Activated gamma-delta T cell treated with Interleukin-2 at 50 U/mL for 16 hours (primary cell): Measurements from ENCODE around the gene MT1HL1.

ENCODE experiments used
- DNase-seq: peaks from one replicate; pipeline ENCODE4 v3.0.0-alpha.2; 2020

Gene MT1HL1

DNA sequence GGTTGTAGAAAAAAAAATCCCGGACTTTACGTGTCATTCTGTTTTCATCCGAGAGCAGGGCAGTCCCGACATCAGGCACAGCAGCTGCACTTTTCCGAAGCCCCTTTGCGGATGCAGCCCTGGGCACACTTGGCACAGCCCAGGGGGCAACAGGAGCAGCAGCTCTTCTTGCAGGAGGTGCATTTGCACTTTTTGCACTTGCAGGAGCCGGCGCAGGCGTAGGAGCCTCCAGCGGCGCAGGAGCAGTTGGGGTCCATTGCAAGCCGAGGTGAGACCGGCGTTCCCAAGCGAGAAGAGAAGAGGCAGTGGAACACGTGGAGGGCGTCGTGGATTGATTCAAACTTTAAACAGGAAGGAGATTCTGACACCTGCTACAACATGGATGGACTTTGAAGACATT is at the start of gene MT1HL1:
TSS of gene MT1HL1 (minus strand) at position 326 of the 400 bp plus-strand sequence. CDS start at position 257, 69 bp downstream.
- no peak for DNase-seq

DNA sequence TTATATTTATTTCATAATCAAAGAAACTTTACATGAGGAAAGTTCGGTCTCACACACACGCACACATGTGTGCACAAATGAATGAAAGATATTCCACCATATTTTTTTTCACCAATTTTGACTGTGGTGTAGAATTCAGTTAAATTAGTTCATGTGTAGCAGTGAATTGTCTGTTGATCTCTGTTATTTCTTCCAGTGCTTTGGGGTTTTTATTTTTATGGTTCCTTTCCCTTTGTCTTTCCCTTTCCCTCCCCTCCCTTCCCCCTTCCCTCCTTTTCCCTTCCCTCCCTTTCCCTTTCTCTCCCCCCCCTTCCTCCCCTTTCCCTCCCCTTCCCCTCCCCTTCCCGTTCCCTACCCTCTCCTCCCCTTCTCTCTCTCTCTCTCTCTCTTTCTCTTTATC is 46.7 kb upstream of the MT1HL1 start:
- no peak for DNase-seq

DNA sequence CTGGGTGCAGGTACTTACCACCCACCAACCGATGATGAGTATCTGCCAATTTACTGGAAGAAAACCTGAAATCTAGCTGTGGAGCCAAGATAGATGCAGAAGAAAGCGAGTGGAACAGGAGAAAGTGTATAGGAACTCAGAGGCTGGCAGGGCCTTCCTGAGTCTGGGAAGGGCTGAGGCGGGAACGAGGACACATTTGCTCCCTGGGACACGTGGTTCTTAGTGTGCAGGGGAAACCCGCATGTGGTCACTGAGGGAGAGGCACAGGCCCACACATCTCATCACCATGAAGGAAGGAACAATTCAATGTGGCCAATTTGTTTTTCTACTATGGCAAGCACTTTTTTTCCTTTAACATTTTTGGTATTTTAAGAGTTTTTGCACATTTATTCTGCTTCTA is 45.9 kb upstream of the MT1HL1 start:
- DNase-seq: no peak

DNA sequence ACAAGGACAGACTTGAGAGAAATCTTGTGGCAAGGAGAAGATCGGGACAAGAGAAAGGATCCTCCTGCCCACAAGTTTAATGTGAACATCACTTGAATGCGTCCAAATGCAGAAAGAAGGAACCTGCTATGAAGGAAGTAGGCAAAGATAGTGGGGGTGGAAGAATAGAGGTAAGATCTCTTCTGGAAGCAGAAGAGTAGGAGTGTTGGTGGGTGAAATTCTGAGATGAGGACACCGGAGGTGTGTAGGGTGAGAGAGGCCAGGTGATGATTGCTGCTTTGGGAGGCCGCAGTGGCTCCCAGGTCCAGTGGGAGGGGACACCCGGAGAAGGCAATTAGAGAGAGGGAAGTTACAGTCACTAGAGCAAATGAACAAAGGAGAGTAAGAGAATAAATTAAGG is 44.6 kb upstream of the MT1HL1 start:
- no peak for DNase-seq

DNA sequence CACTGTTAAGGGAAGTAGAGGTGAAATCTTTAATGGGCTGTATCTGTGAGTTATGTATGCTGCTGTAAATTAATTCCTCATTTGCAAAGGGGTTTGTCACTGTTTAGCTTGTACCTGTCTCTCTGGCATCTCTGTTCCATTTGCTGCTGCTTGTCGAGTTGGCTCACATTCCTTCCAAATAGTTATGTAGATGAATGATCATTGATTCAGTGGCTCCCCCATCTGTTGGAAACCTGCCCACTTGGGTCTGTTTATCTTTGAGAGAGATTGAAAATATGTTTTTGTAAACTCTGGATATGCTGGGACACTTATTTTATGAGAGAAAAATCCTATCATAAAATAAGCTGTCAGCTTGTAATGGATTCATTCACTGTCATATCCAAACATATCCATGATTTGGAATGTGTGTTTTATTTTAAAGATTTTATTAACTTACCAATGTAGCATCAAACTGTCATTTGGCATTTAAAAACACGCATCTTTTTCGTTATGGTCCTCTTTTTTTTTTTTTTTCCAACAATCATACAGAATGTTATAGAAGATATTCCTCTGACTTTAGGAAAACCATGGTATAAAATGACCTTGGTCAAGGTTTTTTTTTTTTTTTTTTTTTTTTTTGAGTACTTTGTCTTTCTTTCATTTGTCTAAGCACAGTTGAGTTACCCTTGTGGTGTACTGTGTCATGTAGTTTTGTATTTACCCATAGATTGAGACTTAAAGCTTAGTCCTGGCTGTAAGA is 41.2 kb upstream of the MT1HL1 start:
- DNase-seq: no peak

DNA sequence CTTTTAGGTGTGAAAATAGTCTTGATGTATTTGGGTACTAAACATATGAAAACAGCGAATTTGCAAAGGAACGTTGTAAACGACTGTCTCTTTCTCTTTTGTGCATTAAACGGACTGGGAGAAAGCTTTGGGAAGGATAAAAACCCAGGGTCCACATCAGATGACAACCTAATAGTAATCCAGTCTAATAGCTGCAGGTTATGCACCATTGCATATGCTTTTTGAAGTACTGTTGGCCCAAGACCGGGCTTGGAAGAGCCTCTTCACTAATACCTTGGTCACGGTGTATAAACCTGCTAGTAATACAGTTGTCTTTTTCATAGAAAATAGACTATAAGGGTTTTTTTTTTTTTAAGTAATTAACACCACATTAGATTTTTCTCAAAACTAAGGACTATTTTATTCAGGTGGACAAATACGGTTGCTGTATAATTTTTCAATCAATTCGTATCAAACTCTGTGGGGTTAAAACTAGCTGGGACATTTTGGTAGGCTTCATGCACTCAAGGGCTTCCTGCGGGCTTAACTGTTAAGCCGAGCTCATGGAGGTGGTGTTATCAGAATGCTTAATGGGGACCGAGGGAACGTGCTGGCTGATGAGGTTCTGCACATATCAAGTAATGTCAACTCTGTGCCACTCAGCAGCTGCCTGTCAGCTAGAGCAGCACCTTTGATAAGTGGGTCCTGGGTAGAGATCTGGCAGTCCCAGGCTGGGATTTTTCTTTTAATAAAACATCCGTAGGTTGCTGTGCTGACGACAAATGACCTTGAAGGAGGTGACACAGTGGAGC is 39.8 kb upstream of the MT1HL1 start:
- DNase-seq: no peak

DNA sequence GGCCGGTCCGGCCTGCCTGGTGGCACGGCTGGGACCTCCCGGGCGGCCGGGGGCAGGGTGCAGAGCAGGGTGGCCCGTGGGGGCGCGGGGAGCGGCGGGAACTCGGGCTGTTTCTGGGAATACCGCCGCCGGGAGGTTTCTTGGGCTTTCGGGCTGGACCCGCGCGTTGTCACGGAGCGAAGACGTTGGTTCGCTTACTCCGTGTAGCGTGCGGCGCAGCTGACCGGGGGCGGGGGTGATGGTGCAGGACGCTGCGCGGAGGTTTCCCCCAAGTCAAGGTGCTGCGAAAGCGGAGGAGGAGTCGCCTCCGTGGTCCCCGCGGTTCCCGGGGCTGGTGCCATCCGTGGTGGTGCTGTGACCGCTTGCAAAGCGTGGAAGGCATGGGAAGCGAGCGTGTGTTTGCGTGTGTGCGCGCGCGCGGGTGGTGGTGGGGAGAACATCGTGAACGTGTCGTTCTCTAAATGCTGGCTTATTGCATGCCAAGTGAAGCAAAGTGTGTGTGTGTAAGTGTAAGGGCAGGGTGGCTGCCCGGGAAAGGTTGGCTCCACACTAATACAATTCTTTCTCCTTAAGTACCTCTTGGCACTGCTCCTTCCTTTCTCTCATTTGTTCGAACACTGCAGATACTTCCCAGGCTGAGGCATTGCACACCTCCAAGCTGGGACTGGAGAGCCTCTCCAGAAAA is 38.8 kb upstream of the MT1HL1 start:
- no peak for DNase-seq

DNA sequence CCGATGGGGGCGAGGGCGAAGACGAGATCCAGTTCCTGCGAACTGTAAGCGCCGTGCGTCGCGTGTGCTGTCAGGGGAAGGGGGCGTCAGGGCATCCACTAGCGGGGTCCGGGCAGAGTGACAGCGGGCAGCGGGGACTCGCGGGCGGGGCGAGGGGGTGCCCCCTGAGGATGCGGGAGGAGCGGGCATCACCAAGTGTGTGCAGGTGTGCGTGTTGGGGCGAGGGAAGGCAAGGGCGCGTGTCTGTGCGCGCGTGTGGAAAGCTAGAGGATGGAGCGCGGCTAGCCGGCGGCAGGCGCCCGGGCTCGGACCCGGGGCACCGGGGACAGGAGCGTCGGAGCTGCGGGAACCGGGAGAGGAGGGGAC is 38.3 kb upstream of the MT1HL1 start:
- DNase-seq: no peak

DNA sequence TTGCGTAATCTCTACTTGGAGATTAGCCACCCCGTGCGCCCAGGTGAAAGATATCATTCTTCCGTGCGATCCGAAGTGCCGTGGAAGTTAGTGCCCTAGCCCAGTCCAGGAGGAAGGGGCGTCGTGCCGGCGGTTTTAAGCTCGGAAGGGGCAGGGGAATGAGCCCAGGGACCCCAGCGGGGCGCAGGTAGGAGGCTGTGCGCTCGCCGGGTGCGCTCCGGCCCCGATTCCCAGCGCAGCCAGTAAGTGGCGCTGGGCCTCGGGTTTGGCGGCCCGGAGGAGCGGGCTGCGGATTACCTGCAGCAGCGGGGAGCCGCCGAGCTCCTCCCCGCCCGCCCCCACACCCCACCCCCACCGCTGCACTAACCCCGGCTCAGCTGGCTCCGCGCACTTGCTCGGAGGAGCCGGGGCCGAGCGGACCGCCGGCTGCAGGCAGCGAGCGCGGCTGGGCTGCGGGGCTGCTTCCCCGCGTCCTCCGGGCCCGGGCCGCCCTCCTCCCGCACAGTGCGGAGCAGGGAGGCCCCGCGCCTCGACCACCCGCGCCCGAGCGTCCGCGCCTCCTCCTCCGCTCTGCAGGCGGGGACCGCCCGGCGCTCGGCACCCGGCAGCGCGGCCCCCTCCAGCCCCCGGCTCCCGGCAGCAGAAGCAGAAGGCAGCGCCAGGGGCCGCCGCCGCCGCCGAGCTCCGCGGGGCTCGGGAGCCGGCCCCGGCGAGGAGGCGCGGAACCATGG is 37.7 kb upstream of the MT1HL1 start, which contains the start of gene RYR2:
TSS of gene RYR2 (plus strand) at position 390 of the 731 bp plus-strand sequence. CDS start at position 728, 338 bp downstream.
- DNase-seq: no peak

DNA sequence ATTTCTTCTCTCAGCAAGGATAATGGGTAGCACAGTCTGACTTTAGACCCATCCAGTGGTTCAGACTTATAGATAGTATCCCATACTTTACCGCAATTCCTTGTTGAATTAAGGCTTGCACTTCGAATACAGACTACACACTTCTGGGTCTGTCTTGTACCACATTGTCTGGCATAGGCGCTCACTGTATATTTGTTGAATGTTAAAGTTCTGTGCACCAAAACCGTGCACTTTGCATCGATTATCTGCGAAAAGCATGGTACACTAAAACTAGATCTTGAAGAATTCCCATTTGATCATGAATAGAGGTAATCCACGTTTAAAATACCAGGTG is 37.2 kb upstream of the MT1HL1 start:
- DNase-seq: no peak

DNA sequence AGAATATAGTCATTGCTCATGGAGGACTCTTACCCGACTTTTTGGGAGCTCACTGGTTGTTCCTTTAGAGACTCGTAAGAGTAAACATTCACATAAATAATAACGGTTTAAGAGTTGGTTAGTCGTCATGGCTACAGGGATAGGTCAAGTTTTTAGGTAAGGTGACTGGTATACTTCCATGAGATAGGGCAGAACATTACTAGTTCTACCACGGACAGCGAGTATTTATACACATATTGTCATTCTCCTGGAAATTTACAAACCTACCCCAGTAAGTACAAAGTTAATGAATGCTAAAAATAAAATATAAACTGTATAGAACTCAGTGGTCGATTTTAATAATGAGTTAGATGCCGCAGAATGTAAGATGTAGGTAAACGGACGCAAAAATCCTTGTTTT is 36.6 kb upstream of the MT1HL1 start:
- no peak for DNase-seq

DNA sequence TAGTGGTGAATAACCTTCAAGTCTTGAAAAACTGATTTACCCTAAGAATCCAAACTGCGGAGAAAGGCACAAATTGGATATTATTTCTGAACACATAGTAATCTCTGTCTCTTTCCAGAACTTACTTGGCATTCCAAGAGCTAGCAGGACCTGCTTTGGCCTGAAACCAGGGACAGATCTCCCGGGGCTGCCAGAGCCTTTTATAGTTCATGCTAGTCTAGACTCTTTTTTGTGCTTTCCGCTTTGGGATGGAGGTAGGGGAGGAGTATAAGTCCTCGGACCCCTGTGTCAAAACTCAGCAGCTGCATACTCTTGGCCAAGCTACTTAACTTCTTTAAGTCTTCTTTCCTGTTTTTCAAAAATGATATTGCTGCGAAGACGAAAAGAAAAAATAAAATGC is 34.0 kb upstream of the MT1HL1 start:
- no peak for DNase-seq

DNA sequence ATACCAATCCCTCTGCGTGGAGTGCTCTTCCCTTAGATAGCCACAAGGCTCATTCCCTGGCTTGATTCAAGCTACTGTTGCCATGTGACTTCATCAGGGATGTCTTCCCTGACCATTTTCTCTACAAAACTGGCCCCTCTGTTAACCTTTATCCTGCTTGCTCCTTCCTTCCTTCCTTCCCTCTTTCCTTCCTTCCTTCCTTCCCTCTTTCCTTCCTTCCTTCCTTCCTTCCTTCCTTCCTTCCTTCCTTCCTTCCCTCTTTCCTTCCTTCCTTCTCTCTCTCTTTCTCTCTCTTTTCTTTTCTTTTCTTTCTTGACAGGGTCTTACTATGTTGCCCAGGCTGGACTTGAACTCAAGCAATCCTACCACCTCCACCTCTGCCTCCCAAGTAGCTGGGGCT is 31.5 kb upstream of the MT1HL1 start:
- DNase-seq: no peak

DNA sequence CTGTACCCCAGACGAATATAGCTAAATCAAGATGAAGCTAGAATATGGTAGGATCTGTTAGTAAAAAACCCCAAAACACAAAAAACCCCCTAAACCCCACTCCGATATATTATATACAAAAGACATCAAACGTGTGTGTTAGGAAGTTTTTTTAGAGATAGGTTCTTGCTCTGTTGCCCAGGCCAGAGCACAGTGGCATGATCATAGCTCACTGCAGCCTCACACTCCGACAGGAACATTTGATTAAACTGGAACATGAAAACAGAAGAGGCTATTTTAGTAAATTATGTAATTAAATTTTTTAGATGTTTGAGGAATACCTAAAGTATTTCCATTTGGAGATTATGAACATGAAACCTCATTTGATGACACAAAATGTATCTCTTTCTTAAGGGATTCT is 29.6 kb upstream of the MT1HL1 start:
- no peak for DNase-seq

DNA sequence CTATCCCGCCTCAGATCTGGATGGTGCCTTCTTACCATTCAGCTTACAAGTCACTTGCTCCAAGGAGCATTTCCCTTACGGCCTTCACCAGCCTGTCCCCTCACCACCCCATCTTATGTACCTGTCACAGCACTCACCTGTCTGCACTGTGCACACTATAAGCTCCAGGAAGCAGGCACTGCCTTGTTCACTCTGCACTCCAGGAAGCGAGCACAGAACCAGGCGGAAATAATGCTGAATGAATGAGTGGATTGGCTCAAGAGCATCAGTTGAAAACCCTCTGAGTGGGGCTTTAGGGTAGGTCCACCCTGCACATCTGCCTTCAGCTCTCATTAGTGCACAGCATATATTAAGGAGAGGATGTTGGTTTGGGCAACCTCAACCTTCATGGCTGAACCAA is 28.8 kb upstream of the MT1HL1 start:
- DNase-seq: no peak

DNA sequence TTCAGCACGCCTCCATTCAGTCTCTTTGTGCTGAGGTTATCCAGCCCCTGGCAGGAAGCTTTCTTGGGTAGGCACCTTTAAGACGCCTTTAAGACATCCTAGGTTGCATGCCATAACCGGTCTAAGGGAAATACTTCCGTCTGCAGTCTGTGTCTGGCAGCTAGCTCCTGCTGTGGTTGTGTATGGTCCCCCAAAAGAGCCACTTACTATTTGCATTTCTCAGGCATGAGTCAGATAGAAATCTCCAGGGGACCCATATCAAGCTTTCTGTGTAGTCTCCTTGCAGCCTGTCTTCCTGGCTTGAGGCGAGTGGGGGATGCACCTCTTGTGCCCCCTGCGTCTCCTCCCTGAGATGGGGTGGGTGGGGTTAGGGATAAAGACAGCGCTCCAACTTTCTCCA is 27.8 kb upstream of the MT1HL1 start:
- DNase-seq: no peak

DNA sequence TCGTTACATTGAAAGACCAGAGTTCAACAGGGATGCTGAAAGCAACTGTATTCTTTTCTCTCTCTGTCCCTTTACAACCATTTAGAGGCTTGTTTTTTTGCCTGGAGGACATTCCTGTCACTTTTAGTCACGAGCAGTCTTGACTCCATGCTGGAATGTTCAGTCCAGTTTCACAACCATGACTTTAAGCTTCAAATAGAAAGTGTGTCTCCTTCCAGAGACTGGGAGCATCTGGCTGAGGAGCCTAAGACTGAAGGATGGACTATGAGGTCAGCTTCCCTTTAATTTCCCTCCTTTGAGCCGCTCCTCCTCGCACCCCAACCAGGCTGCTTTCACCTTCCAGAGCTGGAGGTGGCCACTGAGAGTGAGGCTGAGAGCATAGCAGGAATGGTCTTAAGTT is 27.2 kb upstream of the MT1HL1 start:
- no peak for DNase-seq

DNA sequence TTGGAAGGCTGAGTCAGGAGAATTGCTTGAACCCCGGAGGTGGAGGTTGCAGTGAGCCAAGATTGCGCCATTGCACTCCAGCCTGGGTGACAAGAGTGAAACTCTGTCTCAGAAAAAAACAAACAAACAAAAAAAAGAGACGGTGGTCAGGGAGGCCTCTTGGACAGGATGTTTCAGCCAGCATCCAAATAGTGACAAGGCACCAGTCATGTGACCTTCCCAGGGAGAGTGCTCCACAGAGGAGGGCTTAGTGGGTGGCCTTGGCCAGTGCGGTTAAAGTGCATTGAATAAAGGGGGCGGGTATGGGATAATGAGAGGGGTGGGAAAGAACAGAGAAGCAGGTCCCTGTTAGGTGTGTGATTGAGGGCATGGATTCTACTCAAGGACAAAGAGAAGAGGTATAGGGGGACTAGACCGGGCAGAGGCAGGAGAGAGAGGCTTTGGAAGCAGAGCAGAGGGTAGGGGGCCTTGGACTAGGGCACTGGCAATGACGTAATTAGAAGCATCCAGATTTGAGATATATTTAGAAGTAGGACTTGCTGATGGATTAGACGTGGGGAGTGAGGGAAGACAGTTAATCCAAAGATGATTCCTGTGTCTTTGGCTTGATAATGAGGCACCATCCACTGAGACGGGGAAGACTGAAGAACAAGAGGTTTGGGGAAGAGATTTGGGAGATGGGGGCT is 25.8 kb upstream of the MT1HL1 start:
- no peak for DNase-seq

DNA sequence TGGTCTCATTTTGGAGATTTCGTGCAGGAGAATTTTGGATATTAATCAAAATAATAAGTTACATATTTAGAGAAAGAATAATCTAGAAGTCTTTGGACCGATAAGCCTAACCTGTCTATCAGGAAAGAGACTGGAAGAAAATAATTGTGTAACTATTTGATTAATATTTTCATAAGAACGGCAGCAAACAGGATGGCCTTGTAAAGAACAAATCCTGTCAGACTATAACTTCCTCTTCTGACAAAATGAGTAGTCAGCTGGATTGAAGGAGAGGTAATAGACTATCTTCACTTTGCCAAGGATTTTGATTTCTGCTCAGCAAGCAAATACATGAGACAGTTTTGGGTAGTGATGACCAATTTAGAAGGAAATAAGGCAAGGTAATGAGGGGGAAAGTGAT is 25.0 kb upstream of the MT1HL1 start:
- no peak for DNase-seq

DNA sequence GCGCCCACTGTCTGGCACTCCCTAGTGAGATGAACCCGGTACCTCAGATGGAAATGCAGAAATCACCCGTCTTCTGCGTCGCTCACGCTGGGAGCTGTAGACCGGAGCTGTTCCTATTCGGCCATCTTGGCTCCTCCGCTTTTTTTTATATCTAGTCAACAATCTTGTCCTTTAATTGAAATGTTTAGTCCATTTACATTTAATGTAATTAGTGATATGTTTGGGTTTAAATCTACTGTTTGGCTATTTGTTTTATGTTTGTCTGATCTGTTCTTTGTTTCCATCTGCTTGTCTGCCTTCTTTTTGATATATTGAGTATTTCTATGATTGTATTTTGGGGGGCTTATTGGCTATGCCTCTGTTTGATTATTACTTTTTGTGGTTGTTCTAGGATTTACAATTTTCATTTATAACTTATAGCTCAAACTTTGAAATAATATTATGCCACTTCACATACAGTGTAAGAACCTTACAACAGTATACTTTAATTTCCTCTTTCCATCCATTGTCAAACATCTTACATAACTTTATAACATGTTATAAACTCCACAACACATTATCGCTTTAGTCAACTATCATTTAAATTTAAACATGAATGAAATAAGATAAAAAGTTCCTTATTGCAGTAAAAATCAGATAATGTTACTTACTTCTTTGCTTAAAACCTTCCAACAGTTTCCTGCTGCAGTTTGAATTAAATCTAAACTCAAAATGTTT is 21.3 kb upstream of the MT1HL1 start:
- no peak for DNase-seq

DNA sequence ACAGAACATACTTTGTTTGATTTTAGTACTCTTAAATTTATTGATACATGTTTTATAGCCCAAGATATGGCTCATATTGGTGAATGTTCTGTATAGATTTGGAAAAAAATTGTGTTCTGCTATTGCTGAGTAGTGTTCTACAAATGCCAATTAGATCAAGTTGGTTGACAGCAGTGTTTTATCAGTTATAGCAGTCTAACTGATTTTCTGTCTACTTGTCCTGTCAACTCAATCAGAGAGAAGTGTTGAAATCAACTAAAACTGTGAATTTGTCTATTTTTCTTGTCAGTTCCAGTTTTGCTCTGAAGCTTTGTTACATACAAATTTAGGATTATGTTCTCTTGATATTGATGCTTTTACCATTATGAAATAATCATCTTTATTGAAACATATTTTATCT is 14.7 kb upstream of the MT1HL1 start:
- no peak for DNase-seq

DNA sequence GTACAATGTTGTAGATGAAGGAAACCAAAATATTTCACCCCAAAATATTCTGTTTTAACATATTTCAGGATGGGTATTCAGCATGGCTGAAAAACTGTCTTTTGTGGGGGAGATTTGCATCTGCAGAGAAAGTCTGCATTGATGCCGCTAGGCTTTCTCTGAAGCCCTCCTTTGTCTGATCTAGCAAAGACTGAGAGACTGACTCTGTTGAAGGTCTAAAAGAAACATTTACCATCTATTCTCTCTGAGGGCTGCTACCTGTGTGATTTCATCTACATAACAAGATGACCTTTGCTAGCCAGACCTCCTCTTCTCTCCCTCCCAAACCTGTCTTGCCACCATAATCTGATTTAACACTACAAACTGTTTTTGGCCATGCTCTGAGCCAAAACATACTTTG is 12.4 kb upstream of the MT1HL1 start:
- no peak for DNase-seq
